H9 (cell line): Measurements from ENCODE around the gene TRIM59. TPM values are rescaled to one million over a fixed set of nuclear protein-coding genes. Genes with fewer than 3 reads are reported as not detected.

Experiments
- DNase-seq: peaks from one replicate; pipeline ENCODE4 v3.0.0-alpha.2; 2017
- H2AFZ ChIP-seq: one replicate; pipeline ENCODE4 v1.6.1; 2013; ENCODE audit warnings: mild to moderate bottlenecking, low read length, control low read depth, moderate library complexity
- H2AK5ac ChIP-seq: 2 replicates; pipeline ENCODE4 v1.6.1; 2013; ENCODE audit warnings: low read length, control low read depth, mixed read lengths; ENCODE audit not compliant: insufficient read length
- H2BK120ac ChIP-seq: one replicate; pipeline ENCODE4 v1.6.1; 2013; ENCODE audit warnings: low read depth, mild to moderate bottlenecking, low read length, control low read depth, inconsistent platforms; ENCODE audit not compliant: poor library complexity, severe bottlenecking
- H2BK12ac ChIP-seq: 2 replicates; pipeline ENCODE4 v1.6.1; 2013; ENCODE audit warnings: low read length, control low read depth, mixed read lengths, low read depth; ENCODE audit not compliant: insufficient read length
- H2BK15ac ChIP-seq: 2 replicates; pipeline ENCODE4 v1.6.1; 2013; ENCODE audit warnings: low read depth, low read length, control low read depth
- H2BK20ac ChIP-seq: one replicate; pipeline ENCODE4 v1.6.1; 2013; ENCODE audit warnings: low read depth, mild to moderate bottlenecking, low read length, control low read depth, inconsistent platforms; ENCODE audit not compliant: poor library complexity, severe bottlenecking
- H2BK5ac ChIP-seq: 2 replicates; pipeline ENCODE4 v1.6.1; 2013; ENCODE audit warnings: low read length, control low read depth, mixed read lengths; ENCODE audit not compliant: insufficient read length
- H3K14ac ChIP-seq: 2 replicates; pipeline ENCODE4 v1.6.1; 2013; ENCODE audit warnings: low read length, control low read depth; ENCODE audit not compliant: insufficient read depth
- H3K18ac ChIP-seq: 2 replicates; pipeline ENCODE4 v1.6.1; 2013; ENCODE audit warnings: low read depth, mild to moderate bottlenecking, mixed read lengths, low read length, control low read depth; ENCODE audit not compliant: insufficient read length
- H3K23ac ChIP-seq: 2 replicates; pipeline ENCODE4 v1.6.1; 2013; ENCODE audit warnings: low read length, control low read depth, mixed read lengths, low read depth; ENCODE audit not compliant: insufficient read length
- H3K23me2 ChIP-seq: 2 replicates; pipeline ENCODE4 v1.6.1; 2013; ENCODE audit warnings: low read depth, mild to moderate bottlenecking, mixed read lengths, low read length, control low read depth; ENCODE audit not compliant: insufficient read length, poor library complexity, severe bottlenecking
- H3K27ac ChIP-seq: 2 replicates; pipeline ENCODE4 v1.5.1; 2013; ENCODE audit warnings: low read length, control low read depth, mixed read lengths, low read depth; ENCODE audit not compliant: insufficient read length
- H3K27me3 ChIP-seq: 2 replicates; pipeline ENCODE4 v1.6.1; 2013; ENCODE audit warnings: low read length, control low read depth, inconsistent platforms; ENCODE audit not compliant: insufficient read depth
- H3K4ac ChIP-seq: 2 replicates; pipeline ENCODE4 v1.6.1; 2013; ENCODE audit warnings: low read depth, mild to moderate bottlenecking, control low read depth, inconsistent platforms, low read length, moderate library complexity
- H3K4me1 ChIP-seq: 2 replicates; pipeline ENCODE4 v1.6.1; 2013; ENCODE audit warnings: low read length, control low read depth, inconsistent platforms; ENCODE audit not compliant: insufficient read depth
- H3K4me2 ChIP-seq: 2 replicates; pipeline ENCODE4 v1.6.1; 2013; ENCODE audit warnings: low read length, control low read depth, mixed read lengths; ENCODE audit not compliant: insufficient read length, insufficient read depth
- H3K56ac ChIP-seq: 2 replicates; pipeline ENCODE4 v1.6.1; 2013; ENCODE audit warnings: low read depth, mild to moderate bottlenecking, mixed read lengths, low read length, control low read depth; ENCODE audit not compliant: insufficient read length
- H3K79me1 ChIP-seq: 2 replicates; pipeline ENCODE4 v1.6.1; 2013; ENCODE audit warnings: low read depth, mild to moderate bottlenecking, moderate library complexity, low read length, control low read depth, inconsistent platforms; ENCODE audit not compliant: insufficient read depth, poor library complexity, severe bottlenecking
- H3K79me2 ChIP-seq: 2 replicates; pipeline ENCODE4 v1.6.1; 2013; ENCODE audit warnings: low read length, control low read depth, inconsistent platforms; ENCODE audit not compliant: insufficient read depth
- H3K9ac ChIP-seq: 2 replicates; pipeline ENCODE4 v1.6.1; 2013; ENCODE audit warnings: low read length, control low read depth, mixed read lengths; ENCODE audit not compliant: insufficient read length; ENCODE audit errors: extremely low read depth
- H3K9me3 ChIP-seq: one replicate; pipeline ENCODE4 v1.6.1; 2013; ENCODE audit warnings: low read depth, low read length, inconsistent platforms; ENCODE audit not compliant: control insufficient read depth
- H3T11ph ChIP-seq: one replicate; pipeline ENCODE4 v1.6.1; 2013; ENCODE audit warnings: mild to moderate bottlenecking, low read length, control low read depth, inconsistent platforms
- H4K20me1 ChIP-seq: one replicate; pipeline ENCODE4 v1.6.1; 2013; ENCODE audit not compliant: control insufficient read depth, insufficient read length, insufficient read depth
- H4K5ac ChIP-seq: 2 replicates; pipeline ENCODE4 v1.6.1; 2013; ENCODE audit warnings: low read depth, mild to moderate bottlenecking, mixed read lengths, low read length, control low read depth; ENCODE audit not compliant: insufficient read length
- H4K8ac ChIP-seq: replicated peaks from 2 replicates; pipeline ENCODE4 v1.6.1; 2013; ENCODE audit warnings: low read length, control low read depth, mixed read lengths, low read depth; ENCODE audit not compliant: insufficient read length
- H4K91ac ChIP-seq: 2 replicates; pipeline ENCODE4 v1.6.1; 2013; ENCODE audit warnings: low read depth, mild to moderate bottlenecking, moderate library complexity, mixed read lengths, low read length, control low read depth; ENCODE audit not compliant: insufficient read length
- H3K27ac Mint-ChIP-seq, 3 experiments: 2 replicates in 2 of 3; 3 replicates in 1 of 3; pipeline ENCODE4 v1.8.0; 2020 to 2021; ENCODE audit warnings: mixed read lengths in 3 of 3, mild to moderate bottlenecking in 1 of 3, moderate library complexity in 1 of 3
- H3K27me3 Mint-ChIP-seq: 2 replicates; pipeline ENCODE4 v1.8.0; 2021; ENCODE audit warnings: low read depth, mild to moderate bottlenecking, moderate library complexity, mixed read lengths
- H3K36me3 Mint-ChIP-seq, 3 experiments: 2 replicates in 2 of 3; 3 replicates in 1 of 3; pipeline ENCODE4 v1.8.0; 2020 to 2021; ENCODE audit warnings: low read depth in 3 of 3, mixed read lengths in 3 of 3; ENCODE audit not compliant: insufficient read depth in 1 of 3
- H3K4me1 Mint-ChIP-seq, 2 experiments: 2 replicates each; pipeline ENCODE4 v1.8.0; 2020; ENCODE audit warnings: mixed read lengths in 2 of 2
- H3K4me3 Mint-ChIP-seq, 2 experiments: 2 replicates in 1 of 2; 3 replicates in 1 of 2; pipeline ENCODE4 v1.8.0; 2020 to 2021; ENCODE audit warnings: mild to moderate bottlenecking in 2 of 2, mixed read lengths in 2 of 2, moderate library complexity in 1 of 2
- H3K9me3 Mint-ChIP-seq, 2 experiments: 2 replicates in 1 of 2; 3 replicates in 1 of 2; pipeline ENCODE4 v1.8.0; 2020; ENCODE audit warnings: mild to moderate bottlenecking in 2 of 2, mixed read lengths in 2 of 2, moderate library complexity in 1 of 2
- total RNA-seq: library from RNA; stranded (reverse); gene quantifications from 2 replicates; pipeline ENCODE4 v1.2.1, GENCODE V29; 2021
- TF ChIP-seq, protein P1 (sequence below): fragments of 200-600 bp; sonication (generic); conservative IDR thresholded peaks from 3 replicates; pipeline ENCODE4 v1.8.0; 2021; ENCODE audit warnings: antibody characterized with exemption, mild to moderate bottlenecking

Gene TRIM59
- total RNA-seq, 1 experiment from 2014 or later, result 47.6 TPM

DNA sequence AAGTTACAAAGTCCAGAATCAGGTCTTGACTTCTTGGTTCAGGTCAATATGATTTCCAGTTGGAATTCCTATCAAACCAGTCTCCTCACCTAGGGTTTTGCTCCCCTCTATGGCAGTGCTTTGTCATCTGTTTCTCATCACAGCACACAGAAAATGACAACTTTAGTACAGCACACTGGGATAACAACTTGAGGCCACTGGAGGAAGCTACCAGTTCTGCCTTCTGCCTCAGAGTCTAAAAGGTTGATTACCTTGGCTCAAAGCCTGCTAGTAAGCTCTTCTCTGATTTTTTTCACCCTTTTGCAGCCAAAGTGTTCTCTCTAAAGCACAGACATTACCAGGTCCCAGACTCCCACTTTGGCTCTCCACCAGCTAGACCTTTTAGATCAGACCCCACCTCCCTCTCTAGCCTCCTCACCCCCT, 24.8 kb upstream of the TRIM59 start:
- Histone ChIP-seq H3K4me2 (no peak overlapping the region), H3K79me2 (no peaks in the 10 kb centered on the region), H3K27ac (no peak overlapping the region), H3K23ac (no peak overlapping the region), H2BK15ac (no peak overlapping the region), H3K79me1 (no peaks in the 10 kb centered on the region), H4K5ac (no peak overlapping the region), H3K18ac (no peak overlapping the region), H3K56ac (no peak overlapping the region), H3K9me3 (peaks cover 7% of the 10 kb centered on the region), H3K27me3 (no peaks in the 10 kb centered on the region), H2AFZ (no peak overlapping the region), H3K14ac (no peak overlapping the region), H3K23me2 (no peaks in the 10 kb centered on the region), H3T11ph (no peak overlapping the region), H2BK12ac (no peak overlapping the region), H2AK5ac (no peak overlapping the region), H2BK120ac (no peak overlapping the region), H3K4ac (no peak overlapping the region), H3K9ac (no peak overlapping the region), H4K20me1 (no peaks in the 10 kb centered on the region), H4K91ac (no peak overlapping the region), H4K8ac (no peak overlapping the region), H3K4me1 (no peaks in the 10 kb centered on the region), H2BK5ac (no peak overlapping the region), H2BK20ac (no peak overlapping the region)
- TF ChIP-seq, protein P1, sequence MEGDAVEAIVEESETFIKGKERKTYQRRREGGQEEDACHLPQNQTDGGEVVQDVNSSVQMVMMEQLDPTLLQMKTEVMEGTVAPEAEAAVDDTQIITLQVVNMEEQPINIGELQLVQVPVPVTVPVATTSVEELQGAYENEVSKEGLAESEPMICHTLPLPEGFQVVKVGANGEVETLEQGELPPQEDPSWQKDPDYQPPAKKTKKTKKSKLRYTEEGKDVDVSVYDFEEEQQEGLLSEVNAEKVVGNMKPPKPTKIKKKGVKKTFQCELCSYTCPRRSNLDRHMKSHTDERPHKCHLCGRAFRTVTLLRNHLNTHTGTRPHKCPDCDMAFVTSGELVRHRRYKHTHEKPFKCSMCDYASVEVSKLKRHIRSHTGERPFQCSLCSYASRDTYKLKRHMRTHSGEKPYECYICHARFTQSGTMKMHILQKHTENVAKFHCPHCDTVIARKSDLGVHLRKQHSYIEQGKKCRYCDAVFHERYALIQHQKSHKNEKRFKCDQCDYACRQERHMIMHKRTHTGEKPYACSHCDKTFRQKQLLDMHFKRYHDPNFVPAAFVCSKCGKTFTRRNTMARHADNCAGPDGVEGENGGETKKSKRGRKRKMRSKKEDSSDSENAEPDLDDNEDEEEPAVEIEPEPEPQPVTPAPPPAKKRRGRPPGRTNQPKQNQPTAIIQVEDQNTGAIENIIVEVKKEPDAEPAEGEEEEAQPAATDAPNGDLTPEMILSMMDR, result no peak
- H3K27ac Mint-ChIP-seq, result no peak overlapping the region
- no peak overlapping the region for H3K4me3 Mint-ChIP-seq
- peaks cover 14 to 16% of the 10 kb centered on the region in 2 experiments for H3K9me3 Mint-ChIP-seq
- peaks cover 11% of the 10 kb centered on the region for H3K27me3 Mint-ChIP-seq
- H3K36me3 Mint-ChIP-seq, result peaks cover 7 to 16% (median 12%) of the 10 kb centered on the region in 3 experiments
- DNase-seq, result no peak
- no peaks in the 10 kb centered on the region for H3K4me1 Mint-ChIP-seq
